CD4-positive, alpha-beta T cell treated with Interleukin-21 for 1 hour (primary cell): ENCODE data around the gene SSH2.
"Not testable (repeated sequence)": the region's sequence is repeated elsewhere in the genome, so short reads cannot be mapped to it uniquely, and the experiment has no call there.

Experiments used
- DNase-seq: peaks from one replicate; pipeline ENCODE4 v3.0.0-alpha.2; 2020

The SSH2 gene

GRCh38 chr17:29929533-29930408, at the start of gene SSH2:
SSH2 (minus strand) TSS chr17:29930228; CDS start chr17:29930000, 228 bp downstream.
- DNase-seq: peak; percentile 89

- no peak for DNase-seq
Measured at GRCh38 chr17:29977836-29978235, 47.8 kb upstream of the SSH2 start.

- no peak for DNase-seq
Measured at GRCh38 chr17:29973005-29973404, 43.0 kb upstream of the SSH2 start.

- no peak for DNase-seq
Measured at GRCh38 chr17:29972277-29972676, 42.2 kb upstream of the SSH2 start.

- DNase-seq: no peak
Measured at GRCh38 chr17:29968271-29968670, 38.2 kb upstream of the SSH2 start.

GRCh38 chr17:29962656-29963055, 32.6 kb upstream of the SSH2 start:
- DNase-seq: no peak

- no peak for DNase-seq
Measured at GRCh38 chr17:29959658-29960337, 29.8 kb upstream of the SSH2 start.

GRCh38 chr17:29958947-29959657, 29.1 kb upstream of the SSH2 start:
- no peak for DNase-seq

- DNase-seq: not testable (repeated sequence)
Measured at GRCh38 chr17:29957488-29957887, 27.5 kb upstream of the SSH2 start.

- no peak for DNase-seq
Measured at GRCh38 chr17:29956225-29956624, 26.2 kb upstream of the SSH2 start.

GRCh38 chr17:29954405-29954804, 24.4 kb upstream of the SSH2 start:
- DNase-seq: no peak

GRCh38 chr17:29949696-29950095, 19.7 kb upstream of the SSH2 start:
- no peak for DNase-seq

- DNase-seq: no peak
Measured at GRCh38 chr17:29948448-29949215, 18.6 kb upstream of the SSH2 start.

- no peak for DNase-seq
Measured at GRCh38 chr17:29945281-29945680, 15.3 kb upstream of the SSH2 start.

- no peak for DNase-seq
Measured at GRCh38 chr17:29941334-29941733, 11.3 kb upstream of the SSH2 start, which contains the start of gene EFCAB5. EFCAB5 (plus strand) TSS chr17:29941634; CDS start chr17:29941797, 163 bp downstream.

- DNase-seq: no peak
Measured at GRCh38 chr17:29936724-29937123, 6.7 kb upstream of the SSH2 start.

- not testable (repeated sequence) for DNase-seq
Measured at GRCh38 chr17:29935909-29936308, 5.9 kb upstream of the SSH2 start.

- DNase-seq: no peak
Measured at GRCh38 chr17:29933379-29933778, 3.4 kb upstream of the SSH2 start.

GRCh38 chr17:29931231-29931932, 1.4 kb upstream of the SSH2 start:
- peak; percentile 85 for DNase-seq

GRCh38 chr17:29930409-29931010, 482 bp upstream of the SSH2 start:
- no peak for DNase-seq

GRCh38 chr17:29929006-29929532, 959 bp downstream of the SSH2 start:
- DNase-seq: peak; percentile 6
